ENCODE data around the gene SRGAP2C. TPM values are rescaled to one million over a fixed set of nuclear protein-coding genes. Genes with fewer than 3 reads are reported as not detected.
A peak's percentile ranks its signal among the peaks of the same experiment; 100 is the strongest.
"Not testable (repeated sequence)": the region's sequence is repeated elsewhere in the genome, so short reads cannot be mapped to it uniquely, and the experiment has no call there.

Gene SRGAP2C
- total RNA-seq, 1 donor from 2014 or later: 18.6 TPM

DNA sequence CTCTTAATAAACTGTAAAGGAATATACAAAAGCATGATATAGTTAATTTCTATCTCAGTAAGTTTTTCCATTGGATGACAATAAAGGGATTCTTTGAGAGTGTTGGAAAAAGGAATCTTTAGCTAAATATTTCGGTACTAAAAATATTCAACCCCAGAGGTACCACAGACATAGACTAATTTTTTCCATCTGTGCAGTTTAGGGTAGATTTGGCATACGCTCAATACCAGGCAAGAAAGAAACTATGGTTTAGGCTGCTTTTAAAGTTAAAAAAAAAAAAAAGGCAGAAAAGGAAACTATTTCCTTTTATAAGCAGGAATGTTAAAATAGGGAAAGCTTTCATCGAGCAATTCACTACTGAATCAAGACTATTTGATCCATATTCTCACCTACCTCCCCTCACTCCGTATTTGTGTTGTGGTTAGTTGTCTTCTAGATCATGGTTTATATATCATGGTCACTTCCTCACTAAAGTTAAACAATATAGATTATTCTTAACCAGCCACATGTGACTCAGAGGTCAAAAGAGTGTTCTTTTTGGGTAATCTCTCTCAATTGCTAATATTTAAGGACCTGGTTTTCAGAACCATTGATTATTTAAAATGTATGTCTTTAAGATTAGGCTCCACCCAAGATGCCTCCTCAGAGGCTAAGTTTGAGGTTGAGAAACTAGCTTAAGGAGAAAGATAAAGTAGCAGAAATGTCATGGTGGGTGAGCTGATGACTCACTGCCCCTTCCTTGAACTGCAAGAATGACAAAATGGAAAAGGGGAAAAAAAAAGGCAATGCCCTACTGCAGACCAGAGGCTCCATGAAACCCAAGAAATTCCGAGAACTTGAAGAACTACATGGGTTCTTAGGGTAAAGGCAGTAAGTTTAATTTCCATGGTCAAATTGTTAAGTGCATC, 20.7 kb upstream of the SRGAP2C start:
- DNase-seq (ENCODE audit: low spot score in 2 of 2): peak in 1 of 2 donors; percentile 63
- H3K36me3 ChIP-seq; H3K27me3 ChIP-seq; H3K4me1 ChIP-seq; H3K4me3 ChIP-seq; H3K9me3 ChIP-seq; intact Hi-C loops (cut with DNase I); H3K27ac ChIP-seq: not testable (repeated sequence)

DNA sequence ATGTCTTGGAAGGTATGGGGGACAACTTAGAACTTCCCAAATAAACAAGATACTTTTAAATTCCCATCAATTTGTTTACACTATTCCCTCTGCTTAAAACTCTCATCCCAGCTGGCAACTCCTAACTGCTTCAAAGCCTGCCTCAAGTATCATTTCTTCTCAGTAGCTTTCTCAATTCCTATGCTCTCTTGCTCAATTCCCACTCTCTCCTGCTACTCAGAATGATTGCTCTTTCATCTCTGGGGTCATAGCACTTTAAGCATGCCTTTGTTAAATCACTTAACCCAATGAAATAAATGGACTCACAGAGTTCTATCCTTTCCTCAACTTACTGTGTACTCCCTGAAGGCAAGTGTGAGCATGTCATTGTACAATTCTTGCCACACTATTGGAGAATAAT, 19.5 kb upstream of the SRGAP2C start:
- H3K9me3 ChIP-seq; H3K4me1 ChIP-seq; H3K27me3 ChIP-seq; H3K4me3 ChIP-seq; H3K36me3 ChIP-seq; DNase-seq (ENCODE audit: low spot score in 2 of 2); H3K27ac ChIP-seq; intact Hi-C loops (cut with DNase I): not testable (repeated sequence)

DNA sequence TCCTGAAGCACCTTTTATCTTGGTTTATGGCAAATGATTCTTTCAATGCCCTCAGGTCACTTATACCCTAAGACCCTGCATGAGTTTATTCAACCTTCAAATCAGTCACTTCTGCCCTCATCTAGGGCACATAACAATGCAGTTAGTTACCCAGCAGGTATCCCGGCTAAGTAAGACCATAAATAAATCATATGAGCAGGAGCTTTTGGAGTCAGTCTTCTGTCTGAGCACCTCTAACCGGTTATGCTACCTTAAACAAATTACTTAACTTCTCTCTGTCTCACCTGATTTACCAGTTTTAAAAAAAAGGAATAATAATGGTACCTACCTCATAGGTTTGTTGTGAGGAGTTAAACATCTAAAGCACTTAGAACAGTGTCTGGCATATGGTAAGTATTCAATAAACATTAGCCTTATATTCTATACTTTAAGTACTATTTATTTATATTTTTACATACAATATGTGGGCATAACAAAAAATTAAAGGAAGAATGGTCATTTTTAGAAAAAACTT, 17.5 kb upstream of the SRGAP2C start:
- intact Hi-C loops (cut with DNase I); H3K27me3 ChIP-seq; H3K36me3 ChIP-seq; H3K27ac ChIP-seq; DNase-seq (ENCODE audit: low spot score in 2 of 2); H3K4me3 ChIP-seq; H3K4me1 ChIP-seq; H3K9me3 ChIP-seq: not testable (repeated sequence)

DNA sequence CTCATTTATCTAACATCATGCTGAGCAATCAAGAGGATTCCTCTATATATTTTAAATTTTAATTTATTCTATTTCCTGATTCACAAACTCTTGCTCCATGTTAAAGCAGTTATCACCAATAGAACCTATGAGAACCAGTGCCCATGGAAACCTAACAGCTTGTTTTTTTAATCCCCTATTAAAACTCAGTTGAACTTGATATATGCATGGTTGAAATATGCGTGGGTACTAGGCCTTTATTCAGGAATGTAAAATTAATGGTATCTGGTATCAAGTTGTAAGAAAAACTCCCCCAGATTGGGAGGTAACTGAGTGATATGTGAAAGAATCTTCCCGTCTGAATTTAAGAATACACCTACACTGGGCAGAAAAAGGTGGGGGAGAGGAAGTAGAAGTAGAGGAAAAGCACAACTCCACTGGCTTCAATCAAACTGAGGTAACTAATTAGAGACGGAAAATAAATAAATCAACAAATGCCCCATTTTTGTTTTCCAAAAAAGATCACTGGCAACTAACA, 16.6 kb upstream of the SRGAP2C start:
- DNase-seq (ENCODE audit: low spot score in 2 of 2); H3K36me3 ChIP-seq; H3K4me3 ChIP-seq; intact Hi-C loops (cut with DNase I); H3K27me3 ChIP-seq; H3K4me1 ChIP-seq; H3K9me3 ChIP-seq; H3K27ac ChIP-seq: not testable (repeated sequence)

DNA sequence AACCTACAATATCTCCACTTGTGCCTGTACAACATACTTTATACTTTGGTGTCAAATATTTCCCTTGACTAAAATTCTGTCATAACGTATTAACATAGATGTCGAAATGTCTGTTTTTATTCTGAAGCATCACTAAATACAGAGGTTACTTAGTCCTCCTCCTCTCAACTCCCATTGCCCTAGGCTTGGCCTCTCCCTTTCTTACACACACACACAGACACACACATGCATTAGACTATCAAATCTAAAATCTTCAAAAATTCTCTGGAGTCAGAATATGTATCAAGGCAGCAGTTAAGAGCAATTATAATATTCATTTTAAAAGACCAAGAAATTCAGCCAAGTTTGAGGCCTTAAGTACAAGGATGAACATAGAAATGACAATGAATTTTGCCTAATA, 8.1 kb upstream of the SRGAP2C start:
- intact Hi-C loops (cut with DNase I): not testable (repeated sequence)

DNA sequence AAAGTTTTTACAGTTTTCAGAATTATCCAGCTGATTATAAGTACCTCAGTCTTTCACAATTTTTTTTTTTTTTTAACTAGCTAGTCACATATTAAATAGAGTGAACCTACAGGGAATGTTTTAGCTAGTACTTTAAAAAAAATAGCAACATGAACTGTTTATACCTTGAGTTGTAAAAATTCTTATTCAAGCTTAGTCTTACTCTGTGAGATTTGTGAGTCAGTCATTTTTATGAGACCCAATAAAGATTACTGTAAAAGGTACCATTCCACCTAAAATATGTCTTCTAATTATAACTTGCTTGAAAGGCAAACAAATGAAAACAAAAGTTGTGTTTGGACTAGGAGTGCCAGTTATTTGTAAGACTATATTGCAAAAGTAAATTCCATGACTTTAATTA, 6.6 kb upstream of the SRGAP2C start:
- intact Hi-C loops (cut with DNase I); H3K4me3 ChIP-seq; H3K27me3 ChIP-seq; H3K4me1 ChIP-seq; H3K36me3 ChIP-seq; DNase-seq (ENCODE audit: low spot score in 2 of 2); H3K27ac ChIP-seq; H3K9me3 ChIP-seq: not testable (repeated sequence)

More for the DNA sequence above, 8.1 kb upstream of the SRGAP2C start:
- not testable (repeated sequence) for H3K4me3 ChIP-seq; H3K36me3 ChIP-seq; DNase-seq (ENCODE audit: low spot score in 2 of 2); H3K27ac ChIP-seq; H3K27me3 ChIP-seq; H3K9me3 ChIP-seq; H3K4me1 ChIP-seq

DNA sequence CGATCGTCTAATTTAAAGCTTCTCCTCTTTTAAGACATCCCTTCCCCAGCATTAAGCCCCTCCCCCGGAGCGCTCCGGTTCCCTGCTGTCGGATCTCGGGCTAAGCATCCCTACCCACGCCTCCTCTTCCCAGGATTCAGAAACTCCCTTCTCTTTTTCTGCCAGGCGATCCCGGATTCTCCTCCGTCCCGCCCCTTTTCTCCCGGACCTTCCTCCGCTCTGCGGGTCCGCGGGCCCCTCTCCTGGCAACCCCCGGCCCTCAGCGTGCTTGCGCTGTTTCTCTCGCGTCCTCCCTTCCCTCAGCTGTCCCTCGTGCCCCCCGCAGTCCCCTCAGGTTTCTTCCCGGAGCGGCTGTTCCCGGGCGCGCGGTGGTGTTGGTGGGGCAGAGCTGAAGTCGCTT, 908 bp upstream of the SRGAP2C start:
- H3K9me3 ChIP-seq; intact Hi-C loops (cut with DNase I); H3K4me1 ChIP-seq; DNase-seq (ENCODE audit: low spot score in 2 of 2); H3K27ac ChIP-seq; H3K27me3 ChIP-seq; H3K36me3 ChIP-seq: not testable (repeated sequence)
- peak overlapping the region; percentile 45 to 61 for H3K4me3 ChIP-seq

DNA sequence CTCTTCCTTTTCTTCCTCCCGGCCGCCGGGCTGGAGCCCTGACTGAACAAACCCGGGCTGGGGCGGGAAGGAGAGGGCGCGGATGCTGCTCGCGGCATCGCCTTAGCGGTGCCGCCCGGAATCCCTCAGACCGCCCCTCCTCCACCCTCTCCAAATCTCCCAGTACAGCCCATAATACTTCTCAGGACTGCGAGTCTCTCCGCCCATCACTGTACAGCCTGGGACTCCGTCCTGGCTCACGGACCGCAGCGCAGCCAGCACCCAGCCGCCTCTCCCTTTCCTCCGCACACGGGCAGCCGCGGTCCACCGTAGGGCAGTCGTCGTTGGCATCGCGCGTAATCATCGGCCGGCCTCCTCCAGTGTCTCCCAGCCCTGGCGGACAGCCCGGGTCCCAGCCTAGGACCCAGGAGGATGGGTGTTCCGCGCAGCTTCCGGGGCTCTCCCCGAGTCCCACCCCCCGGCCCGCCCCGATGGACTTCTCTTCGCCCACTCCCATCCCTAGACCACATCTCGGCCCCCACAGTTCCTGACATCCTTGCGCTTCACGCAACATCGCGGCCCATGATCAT, 449 bp downstream of the SRGAP2C start:
- H3K27me3 ChIP-seq; intact Hi-C loops (cut with DNase I); H3K4me1 ChIP-seq; DNase-seq (ENCODE audit: low spot score in 2 of 2); H3K9me3 ChIP-seq; H3K36me3 ChIP-seq: not testable (repeated sequence)
- Histone ChIP-seq H3K27ac (peak overlapping the region; percentile 72 to 76), H3K4me3 (peak overlapping the region; percentile 40 to 61)

DNA sequence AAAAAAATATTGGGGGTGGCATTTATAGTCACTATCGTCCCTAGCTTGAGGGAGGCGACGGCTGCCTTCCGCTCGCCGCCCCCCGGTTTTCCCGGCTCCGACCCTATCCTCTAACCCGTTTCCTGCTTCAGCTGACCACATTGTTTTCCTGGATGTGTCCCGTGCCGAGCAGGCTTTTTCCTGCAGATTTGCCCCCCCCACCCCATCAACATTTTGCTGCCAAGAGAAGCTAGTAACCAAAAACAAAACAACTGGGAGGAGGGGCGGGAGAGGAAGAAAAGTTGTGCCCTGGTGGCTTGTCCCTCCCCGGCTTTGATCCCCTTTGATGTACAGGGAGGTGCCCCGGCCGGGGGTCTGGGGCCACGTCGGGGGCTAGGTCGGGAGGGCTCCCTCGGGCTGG, 1.4 kb downstream of the SRGAP2C start:
- H3K27me3 ChIP-seq; intact Hi-C loops (cut with DNase I); H3K36me3 ChIP-seq; H3K9me3 ChIP-seq; H3K4me1 ChIP-seq; DNase-seq (ENCODE audit: low spot score in 2 of 2): not testable (repeated sequence)
- peak overlapping the region in 1 of 2 donors; percentile 26 for H3K4me3 ChIP-seq
- peak overlapping the region in 1 of 2 donors; percentile 53 for H3K27ac ChIP-seq

DNA sequence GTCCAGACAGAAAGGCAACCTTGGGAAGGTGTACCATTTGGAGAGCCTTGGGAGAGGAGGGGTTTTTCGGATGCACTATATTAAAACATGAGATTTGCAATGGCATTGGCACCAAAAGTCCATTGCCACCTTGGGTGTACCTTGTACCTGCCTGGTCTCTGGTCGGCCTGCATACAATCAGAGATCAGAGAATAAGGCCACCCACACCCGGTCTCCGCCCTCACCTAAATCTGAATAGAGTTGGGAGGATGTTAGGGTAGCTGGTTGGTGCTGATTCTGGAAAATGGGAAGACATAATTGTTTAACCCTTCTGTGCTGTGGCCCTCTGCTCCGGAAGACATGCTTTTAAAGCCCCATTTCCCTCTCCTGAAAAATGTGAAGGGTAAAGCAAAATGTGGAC, 3.1 kb downstream of the SRGAP2C start:
- H3K4me1 ChIP-seq; DNase-seq (ENCODE audit: low spot score in 2 of 2); intact Hi-C loops (cut with DNase I); H3K9me3 ChIP-seq; H3K27me3 ChIP-seq; H3K36me3 ChIP-seq; H3K27ac ChIP-seq: not testable (repeated sequence)
- peak overlapping the region; percentile 16 to 36 for H3K4me3 ChIP-seq

DNA sequence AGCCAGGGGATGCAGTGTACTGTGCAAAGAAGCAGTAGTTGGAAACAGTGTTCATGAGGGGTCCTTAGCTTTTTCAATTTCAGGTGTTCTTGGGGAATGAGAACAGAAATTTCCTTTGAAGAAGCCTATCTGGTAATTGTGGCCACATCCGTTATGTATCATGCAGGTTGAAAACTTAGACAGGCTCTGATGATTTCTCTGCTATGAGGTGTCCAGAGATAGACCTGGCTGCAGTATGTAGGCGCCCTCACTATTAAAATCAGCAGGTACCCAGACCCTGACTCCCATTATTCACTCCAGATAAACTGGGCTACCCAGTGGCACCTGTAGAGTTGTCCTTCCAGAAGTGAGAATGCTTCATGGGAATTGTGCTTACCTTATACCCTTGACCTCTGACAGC, 7.7 kb downstream of the SRGAP2C start:
- intact Hi-C loops (cut with DNase I); H3K27ac ChIP-seq; H3K4me1 ChIP-seq; H3K9me3 ChIP-seq; H3K27me3 ChIP-seq; H3K36me3 ChIP-seq; DNase-seq (ENCODE audit: low spot score in 2 of 2); H3K4me3 ChIP-seq: not testable (repeated sequence)

DNA sequence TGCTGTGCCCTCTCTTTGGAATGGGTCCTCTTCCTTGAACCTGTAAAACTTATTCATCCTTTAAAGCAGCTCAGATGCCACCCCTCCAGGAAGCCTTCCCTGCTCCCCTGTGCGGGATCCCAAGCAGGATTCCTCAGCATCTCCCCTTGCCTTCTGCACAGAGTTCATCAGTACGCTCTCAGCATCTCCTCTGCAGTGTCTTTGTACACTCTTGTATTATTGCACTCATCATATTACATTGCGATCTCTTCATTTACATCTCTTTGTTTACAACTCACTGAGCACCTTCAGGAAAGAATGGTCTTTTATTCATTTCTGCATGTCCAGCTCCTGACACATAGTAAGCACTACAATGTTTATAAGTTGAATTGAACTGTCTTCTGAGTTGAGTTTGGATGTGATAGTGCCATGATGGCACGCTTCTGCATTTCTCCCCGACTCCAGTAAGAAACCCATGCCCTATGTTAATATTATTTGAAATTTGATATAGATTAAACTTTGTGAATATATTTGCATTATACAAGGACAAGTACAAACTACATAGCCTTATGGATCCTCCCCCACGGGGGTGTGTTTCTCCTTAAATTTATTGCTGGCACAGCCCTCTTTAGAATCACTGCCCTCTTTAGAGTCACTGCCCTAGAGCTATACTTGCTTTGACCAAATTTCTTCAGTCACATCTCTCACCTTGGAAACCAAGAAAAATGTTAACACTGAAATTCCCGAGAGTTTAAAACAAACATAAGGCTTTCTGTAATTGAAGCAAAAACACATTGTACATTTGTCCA, 12.5 kb downstream of the SRGAP2C start:
- H3K4me1 ChIP-seq; DNase-seq (ENCODE audit: low spot score in 2 of 2); H3K9me3 ChIP-seq; H3K27me3 ChIP-seq; H3K27ac ChIP-seq; H3K36me3 ChIP-seq; intact Hi-C loops (cut with DNase I); H3K4me3 ChIP-seq: not testable (repeated sequence)

DNA sequence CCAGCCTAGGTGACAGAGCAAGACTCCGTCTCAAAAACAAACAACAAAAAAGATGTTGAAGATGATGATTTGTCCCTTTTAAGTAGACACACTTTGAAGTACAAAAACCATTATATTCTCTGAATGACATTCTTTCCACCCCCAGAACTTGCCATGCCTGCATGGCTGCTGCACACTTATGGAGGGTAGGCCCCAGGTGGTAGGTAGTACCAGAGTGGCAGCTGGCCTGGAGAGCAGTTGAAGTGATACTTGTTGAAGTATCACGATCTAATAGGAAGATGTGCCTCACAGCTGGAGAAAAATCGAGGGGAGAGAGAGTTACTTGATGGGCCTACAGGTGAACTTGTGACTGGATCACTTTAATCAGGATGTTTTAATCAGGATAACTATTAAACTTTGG, 15.0 kb downstream of the SRGAP2C start:
- H3K4me1 ChIP-seq; H3K9me3 ChIP-seq; H3K27me3 ChIP-seq; H3K27ac ChIP-seq; H3K36me3 ChIP-seq; DNase-seq (ENCODE audit: low spot score in 2 of 2); H3K4me3 ChIP-seq; intact Hi-C loops (cut with DNase I): not testable (repeated sequence)

DNA sequence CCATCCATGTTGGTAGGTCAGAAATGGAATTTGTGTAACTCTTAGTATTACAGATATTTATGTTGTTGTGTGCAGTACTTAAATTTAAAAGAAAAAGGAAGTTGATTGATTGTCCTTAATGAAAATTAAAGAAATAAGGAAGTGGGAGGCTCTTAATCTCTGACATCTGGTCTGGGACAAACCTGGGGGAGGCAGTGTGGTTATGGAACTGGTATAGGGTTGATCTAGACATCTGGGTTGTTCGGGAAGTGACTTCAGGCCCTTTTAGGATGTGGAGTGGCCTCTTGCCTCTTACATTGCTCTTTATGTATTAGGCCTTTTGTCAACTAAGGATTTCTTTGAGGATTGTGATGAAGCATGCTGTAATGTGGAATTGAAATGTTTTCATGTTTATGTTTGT, 15.5 kb downstream of the SRGAP2C start:
- H3K27me3 ChIP-seq; intact Hi-C loops (cut with DNase I); H3K27ac ChIP-seq; DNase-seq (ENCODE audit: low spot score in 2 of 2); H3K9me3 ChIP-seq; H3K36me3 ChIP-seq; H3K4me1 ChIP-seq; H3K4me3 ChIP-seq: not testable (repeated sequence)

Measured in ascending aorta (tissue), 2 donors.